ENCODE data around the gene ELMOD2. TPM values are rescaled to one million over a fixed set of nuclear protein-coding genes. Genes with fewer than 3 reads are reported as not detected.

The ELMOD2 gene
- total and polyA plus RNA-seq, 2 of the 13 experiments (the other 11 are each of a cell fraction or from before 2014, with no cell fraction given), result 10.2 to 38.1 TPM

DNA sequence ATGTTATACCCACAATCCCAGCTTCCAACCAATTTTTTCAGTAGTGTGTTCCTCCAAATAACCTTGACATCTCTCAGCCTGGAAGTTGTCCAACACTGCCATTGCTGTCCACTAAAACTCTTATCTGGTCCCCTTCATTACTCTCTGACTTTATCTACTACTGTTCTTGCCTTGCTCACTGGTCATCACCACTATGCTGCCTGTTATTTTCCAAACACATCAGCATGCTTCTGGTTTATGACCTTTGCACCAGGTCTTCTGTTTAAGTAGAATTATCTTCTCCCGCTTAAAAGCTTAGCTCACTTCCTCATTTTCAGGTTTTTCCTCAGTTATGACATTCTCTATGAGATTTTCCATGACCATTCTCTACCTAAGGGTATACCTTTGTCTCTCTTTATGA, 5.5 kb downstream of the ELMOD2 start (continued):
- TF ChIP-seq, protein P1, sequence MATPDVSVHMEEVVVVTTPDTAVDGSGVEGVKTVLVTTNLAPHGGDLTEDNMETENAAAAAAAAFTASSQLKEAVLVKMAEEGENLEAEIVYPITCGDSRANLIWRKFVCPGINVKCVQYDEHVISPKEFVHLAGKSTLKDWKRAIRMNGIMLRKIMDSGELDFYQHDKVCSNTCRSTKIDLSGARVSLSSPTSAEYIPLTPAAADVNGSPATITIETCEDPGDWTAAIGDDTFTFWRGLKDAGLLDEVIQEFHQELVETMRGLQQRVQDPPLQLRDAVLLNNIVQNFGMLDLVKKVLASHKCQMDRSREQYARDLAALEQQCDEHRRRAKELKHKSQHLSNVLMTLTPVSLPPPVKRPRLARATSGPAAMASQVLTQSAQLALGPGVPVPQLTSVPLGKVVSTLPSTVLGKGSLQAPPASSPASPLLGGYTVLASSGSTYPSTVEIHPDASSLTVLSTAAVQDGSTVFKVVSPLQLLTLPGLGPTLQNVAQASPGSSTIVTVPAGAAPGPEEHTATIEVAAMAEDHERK (CRISPR knock-in tag; IDR thresholded peaks at IDR 0.05; ENCODE audit: low read depth), result no peak
- no peak for TF ChIP-seq ZBTB20 (CRISPR knock-in tag; IDR thresholded peaks at IDR 0.05; ENCODE audit: borderline replicate concordance, low read depth)
- TF ChIP-seq DMAP1 (CRISPR knock-in tag; IDR thresholded peaks at IDR 0.05), result peak; percentile 57; the same call in 1 of the 2 replicates
- TF ChIP-seq CEBPG (CRISPR knock-in tag; IDR thresholded peaks at IDR 0.05), result 0 out of 2 replicates have a peak, but pooled peaks have one; percentile 9
- no peak for TF ChIP-seq NFATC3 (CRISPR knock-in tag; IDR thresholded peaks at IDR 0.05)
- TF ChIP-seq, protein P2, sequence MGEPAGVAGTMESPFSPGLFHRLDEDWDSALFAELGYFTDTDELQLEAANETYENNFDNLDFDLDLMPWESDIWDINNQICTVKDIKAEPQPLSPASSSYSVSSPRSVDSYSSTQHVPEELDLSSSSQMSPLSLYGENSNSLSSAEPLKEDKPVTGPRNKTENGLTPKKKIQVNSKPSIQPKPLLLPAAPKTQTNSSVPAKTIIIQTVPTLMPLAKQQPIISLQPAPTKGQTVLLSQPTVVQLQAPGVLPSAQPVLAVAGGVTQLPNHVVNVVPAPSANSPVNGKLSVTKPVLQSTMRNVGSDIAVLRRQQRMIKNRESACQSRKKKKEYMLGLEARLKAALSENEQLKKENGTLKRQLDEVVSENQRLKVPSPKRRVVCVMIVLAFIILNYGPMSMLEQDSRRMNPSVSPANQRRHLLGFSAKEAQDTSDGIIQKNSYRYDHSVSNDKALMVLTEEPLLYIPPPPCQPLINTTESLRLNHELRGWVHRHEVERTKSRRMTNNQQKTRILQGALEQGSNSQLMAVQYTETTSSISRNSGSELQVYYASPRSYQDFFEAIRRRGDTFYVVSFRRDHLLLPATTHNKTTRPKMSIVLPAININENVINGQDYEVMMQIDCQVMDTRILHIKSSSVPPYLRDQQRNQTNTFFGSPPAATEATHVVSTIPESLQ (CRISPR knock-in tag; conservative IDR thresholded peaks at IDR 0.05), result no peak
- TF ChIP-seq NPAS2 (CRISPR knock-in tag; IDR thresholded peaks at IDR 0.05; ENCODE audit: borderline replicate concordance), result no peak
- TF ChIP-seq FOXO1 (CRISPR knock-in tag; IDR thresholded peaks at IDR 0.05), result peak; percentile 31; the same call in 1 of the 2 replicates
- no peak for TF ChIP-seq GLI4 (CRISPR knock-in tag; IDR thresholded peaks at IDR 0.05; ENCODE audit: borderline replicate concordance)
- TF ChIP-seq ELF1 (CRISPR knock-in tag; IDR thresholded peaks at IDR 0.05), result peak; percentile 59; the same call in 1 of the 2 replicates
- TF ChIP-seq, protein P3, sequence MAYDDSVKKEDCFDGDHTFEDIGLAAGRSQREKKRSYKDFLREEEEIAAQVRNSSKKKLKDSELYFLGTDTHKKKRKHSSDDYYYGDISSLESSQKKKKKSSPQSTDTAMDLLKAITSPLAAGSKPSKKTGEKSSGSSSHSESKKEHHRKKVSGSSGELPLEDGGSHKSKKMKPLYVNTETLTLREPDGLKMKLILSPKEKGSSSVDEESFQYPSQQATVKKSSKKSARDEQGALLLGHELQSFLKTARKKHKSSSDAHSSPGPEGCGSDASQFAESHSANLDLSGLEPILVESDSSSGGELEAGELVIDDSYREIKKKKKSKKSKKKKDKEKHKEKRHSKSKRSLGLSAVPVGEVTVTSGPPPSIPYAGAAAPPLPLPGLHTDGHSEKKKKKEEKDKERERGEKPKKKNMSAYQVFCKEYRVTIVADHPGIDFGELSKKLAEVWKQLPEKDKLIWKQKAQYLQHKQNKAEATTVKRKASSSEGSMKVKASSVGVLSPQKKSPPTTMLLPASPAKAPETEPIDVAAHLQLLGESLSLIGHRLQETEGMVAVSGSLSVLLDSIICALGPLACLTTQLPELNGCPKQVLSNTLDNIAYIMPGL (CRISPR knock-in tag; IDR thresholded peaks at IDR 0.05; ENCODE audit: borderline replicate concordance in 1 of 2, low read depth in 1 of 2), result no peak
- peak; percentile 17; the same call in 1 of the 2 replicates for TF ChIP-seq SIX1 (CRISPR knock-in tag; IDR thresholded peaks at IDR 0.05; ENCODE audit: borderline replicate concordance)
- no peak for TF ChIP-seq ZNF446 (CRISPR knock-in tag; IDR thresholded peaks at IDR 0.05)
- TF ChIP-seq, protein P4, sequence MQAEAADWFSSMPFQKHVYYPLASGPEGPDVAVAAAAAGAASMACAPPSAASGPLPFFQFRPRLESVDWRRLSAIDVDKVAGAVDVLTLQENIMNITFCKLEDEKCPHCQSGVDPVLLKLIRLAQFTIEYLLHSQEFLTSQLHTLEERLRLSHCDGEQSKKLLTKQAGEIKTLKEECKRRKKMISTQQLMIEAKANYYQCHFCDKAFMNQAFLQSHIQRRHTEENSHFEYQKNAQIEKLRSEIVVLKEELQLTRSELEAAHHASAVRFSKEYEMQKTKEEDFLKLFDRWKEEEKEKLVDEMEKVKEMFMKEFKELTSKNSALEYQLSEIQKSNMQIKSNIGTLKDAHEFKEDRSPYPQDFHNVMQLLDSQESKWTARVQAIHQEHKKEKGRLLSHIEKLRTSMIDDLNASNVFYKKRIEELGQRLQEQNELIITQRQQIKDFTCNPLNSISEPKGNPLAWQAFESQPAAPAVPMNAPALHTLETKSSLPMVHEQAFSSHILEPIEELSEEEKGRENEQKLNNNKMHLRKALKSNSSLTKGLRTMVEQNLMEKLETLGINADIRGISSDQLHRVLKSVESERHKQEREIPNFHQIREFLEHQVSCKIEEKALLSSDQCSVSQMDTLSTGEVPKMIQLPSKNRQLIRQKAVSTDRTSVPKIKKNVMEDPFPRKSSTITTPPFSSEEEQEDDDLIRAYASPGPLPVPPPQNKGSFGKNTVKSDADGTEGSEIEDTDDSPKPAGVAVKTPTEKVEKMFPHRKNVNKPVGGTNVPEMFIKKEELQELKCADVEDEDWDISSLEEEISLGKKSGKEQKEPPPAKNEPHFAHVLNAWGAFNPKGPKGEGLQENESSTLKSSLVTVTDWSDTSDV (CRISPR knock-in tag; IDR thresholded peaks at IDR 0.05), result no peak
- TF ChIP-seq, protein P5, sequence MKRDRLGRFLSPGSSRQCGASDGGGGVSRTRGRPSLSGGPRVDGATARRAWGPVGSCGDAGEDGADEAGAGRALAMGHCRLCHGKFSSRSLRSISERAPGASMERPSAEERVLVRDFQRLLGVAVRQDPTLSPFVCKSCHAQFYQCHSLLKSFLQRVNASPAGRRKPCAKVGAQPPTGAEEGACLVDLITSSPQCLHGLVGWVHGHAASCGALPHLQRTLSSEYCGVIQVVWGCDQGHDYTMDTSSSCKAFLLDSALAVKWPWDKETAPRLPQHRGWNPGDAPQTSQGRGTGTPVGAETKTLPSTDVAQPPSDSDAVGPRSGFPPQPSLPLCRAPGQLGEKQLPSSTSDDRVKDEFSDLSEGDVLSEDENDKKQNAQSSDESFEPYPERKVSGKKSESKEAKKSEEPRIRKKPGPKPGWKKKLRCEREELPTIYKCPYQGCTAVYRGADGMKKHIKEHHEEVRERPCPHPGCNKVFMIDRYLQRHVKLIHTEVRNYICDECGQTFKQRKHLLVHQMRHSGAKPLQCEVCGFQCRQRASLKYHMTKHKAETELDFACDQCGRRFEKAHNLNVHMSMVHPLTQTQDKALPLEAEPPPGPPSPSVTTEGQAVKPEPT (CRISPR knock-in tag; IDR thresholded peaks at IDR 0.05; ENCODE audit: low read depth), result no peak
- TF ChIP-seq, protein P6, sequence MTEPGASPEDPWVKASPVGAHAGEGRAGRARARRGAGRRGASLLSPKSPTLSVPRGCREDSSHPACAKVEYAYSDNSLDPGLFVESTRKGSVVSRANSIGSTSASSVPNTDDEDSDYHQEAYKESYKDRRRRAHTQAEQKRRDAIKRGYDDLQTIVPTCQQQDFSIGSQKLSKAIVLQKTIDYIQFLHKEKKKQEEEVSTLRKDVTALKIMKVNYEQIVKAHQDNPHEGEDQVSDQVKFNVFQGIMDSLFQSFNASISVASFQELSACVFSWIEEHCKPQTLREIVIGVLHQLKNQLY (CRISPR knock-in tag; IDR thresholded peaks at IDR 0.05), result peak; percentile 19; the same call in 1 of the 2 replicates
- no peak for TF ChIP-seq ZNF761 (CRISPR knock-in tag; conservative IDR thresholded peaks at IDR 0.05)
- no peak for TF ChIP-seq ZNF781 (CRISPR knock-in tag; IDR thresholded peaks at IDR 0.05; ENCODE audit: borderline replicate concordance, not compliant biosample characterization)
- no peak for TF ChIP-seq NCOA5 (CRISPR knock-in tag; IDR thresholded peaks at IDR 0.05)
